Skeletal muscle tissue (tissue), 4 donors: Measurements from ENCODE around the gene CD320. TPM values are rescaled to one million over a fixed set of nuclear protein-coding genes. Genes with fewer than 3 reads are reported as not detected.

Experiments
- H3K27ac ChIP-seq: one replicate; pipeline ENCODE4 v1.7.0; 2013; ENCODE audit warnings: mild to moderate bottlenecking, low read depth, low read length, inconsistent platforms
- H3K27me3 ChIP-seq, 3 donors: one replicate each; pipeline ENCODE4 v1.7.0; 2013; ENCODE audit warnings: low read length in 3 of 3; ENCODE audit not compliant: control insufficient read depth in 3 of 3, insufficient read depth in 3 of 3
- H3K36me3 ChIP-seq, 3 donors: one replicate each; pipeline ENCODE4 v1.7.0; 2013; ENCODE audit warnings: low read length in 3 of 3; ENCODE audit not compliant: control insufficient read depth in 3 of 3, insufficient read depth in 3 of 3
- H3K4me1 ChIP-seq, 3 donors: one replicate each; pipeline ENCODE4 v1.7.0; 2013; ENCODE audit warnings: low read length in 3 of 3, mild to moderate bottlenecking in 3 of 3; ENCODE audit not compliant: control insufficient read depth in 3 of 3, insufficient read depth in 3 of 3
- H3K4me3 ChIP-seq, 3 donors: one replicate each; pipeline ENCODE4 v1.7.0; 2013; ENCODE audit warnings: low read length in 3 of 3
- H3K9ac ChIP-seq, 3 donors: one replicate each; pipeline ENCODE4 v1.7.0; 2013; ENCODE audit warnings: low read length in 3 of 3, mild to moderate bottlenecking in 3 of 3, moderate library complexity in 2 of 3, low read depth in 1 of 3
- H3K9me3 ChIP-seq, 3 donors: one replicate each; pipeline ENCODE4 v1.7.0; 2013; ENCODE audit warnings: low read length in 3 of 3; ENCODE audit not compliant: control insufficient read depth in 3 of 3
- total RNA-seq: library from RNA; depleted of rRNA; stranded (reverse); fragments of >200 nt; gene quantifications from one replicate; pipeline ENCODE4 v1.2.3, GENCODE V29; 2014
- donor health status: Osteomylitis.

Gene CD320
- total RNA-seq, 1 donor from 2014 or later: 11.5 TPM

DNA sequence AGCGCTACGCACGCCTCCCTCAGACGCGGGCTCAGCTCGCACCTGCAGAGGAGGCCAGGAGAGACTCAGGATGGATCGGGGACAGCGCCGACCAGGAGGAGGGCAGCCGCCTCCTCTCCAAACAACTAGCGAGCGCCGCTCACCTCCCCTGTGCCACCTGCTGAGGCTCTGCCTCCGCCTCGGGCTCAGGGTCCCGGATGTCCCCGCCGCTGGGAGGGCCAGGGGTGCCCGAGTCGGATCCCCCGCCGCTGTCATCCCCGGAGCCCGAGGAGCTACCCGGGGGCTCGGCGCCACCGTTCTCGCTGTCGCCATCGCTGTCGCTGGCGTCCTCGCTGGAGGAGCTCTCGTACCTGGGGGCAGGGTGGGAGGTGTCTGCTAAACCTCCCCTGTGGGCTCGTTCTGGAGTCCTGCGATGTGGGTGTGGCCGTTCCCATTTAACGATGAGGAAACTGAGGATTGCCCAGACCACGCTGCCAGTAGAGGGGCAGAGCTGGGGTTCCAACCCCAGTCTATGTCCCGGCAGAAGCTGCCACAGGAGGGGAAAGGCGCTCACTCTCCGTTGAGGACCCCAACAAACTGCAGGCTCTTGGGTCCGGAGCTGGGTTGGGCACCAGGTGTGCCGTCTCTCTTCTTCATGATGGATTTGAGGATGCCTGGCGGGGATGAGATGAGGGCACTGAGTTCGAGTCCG, 25.8 kb upstream of the CD320 start:
- Histone ChIP-seq H3K36me3 (no peaks in the 10 kb centered on the region), H3K4me3 (no peak overlapping the region), H3K9ac (no peak overlapping the region), H3K27me3 (peaks cover 19 to 39% (median 20%) of the 10 kb centered on the region in 3 donors), H3K9me3 (no peaks in the 10 kb centered on the region), H3K4me1 (peaks cover 0 to 12% (median 9%) of the 10 kb centered on the region in 3 donors), H3K27ac (no peak overlapping the region)

- Histone ChIP-seq H3K4me1 (peaks cover 0 to 12% (median 9%) of the 10 kb centered on the region in 3 donors), H3K9ac (no peak overlapping the region), H3K27me3 (peaks cover 19 to 37% (median 20%) of the 10 kb centered on the region in 3 donors), H3K4me3 (peak overlapping the region in 1 of 3 donors; percentile 22), H3K9me3 (no peaks in the 10 kb centered on the region), H3K36me3 (no peaks in the 10 kb centered on the region), H3K27ac (no peak overlapping the region)
Measured at GRCh38 chr19:8332976-8333766, 25.0 kb upstream of the CD320 start.

DNA sequence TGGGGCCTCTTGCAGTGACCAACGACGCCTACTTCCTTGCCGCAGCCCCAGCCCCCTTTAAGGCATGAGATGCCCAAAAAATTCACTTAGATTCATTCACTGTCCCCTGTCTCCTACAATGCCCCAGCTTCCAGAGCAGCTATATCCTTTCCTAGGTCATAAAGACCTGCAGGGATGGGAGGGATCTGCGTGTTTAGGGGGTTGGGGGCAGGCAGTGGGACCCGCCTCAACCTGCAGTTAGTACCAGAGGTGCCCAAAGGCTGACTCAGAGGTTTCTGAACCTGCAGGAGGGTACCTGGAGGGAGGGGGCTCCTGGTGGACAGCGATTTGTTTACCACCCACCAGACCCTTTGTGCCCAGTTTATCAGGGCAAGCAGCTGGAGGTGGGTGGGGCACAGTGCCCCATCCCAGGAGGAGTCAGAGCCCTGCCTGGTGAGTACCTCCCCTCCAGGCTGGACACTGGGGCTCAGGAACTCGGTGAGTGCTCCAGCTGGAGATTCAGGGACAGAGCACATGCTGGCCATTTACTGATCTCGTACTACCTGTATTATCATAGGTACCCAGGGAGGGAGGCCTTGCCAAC, 23.2 kb upstream of the CD320 start:
- Histone ChIP-seq H3K9ac (no peak overlapping the region), H3K27me3 (peaks cover 15 to 25% (median 20%) of the 10 kb centered on the region in 3 donors)

GRCh38 chr19:8329996-8330395, 21.8 kb upstream of the CD320 start:
- Histone ChIP-seq H3K4me1 (peaks cover 0 to 12% (median 6%) of the 10 kb centered on the region in 3 donors), H3K9ac (no peak overlapping the region), H3K4me3 (no peak overlapping the region), H3K9me3 (no peaks in the 10 kb centered on the region), H3K27ac (no peak overlapping the region), H3K27me3 (peaks cover 15 to 20% (median 17%) of the 10 kb centered on the region in 3 donors), H3K36me3 (no peaks in the 10 kb centered on the region)

More for the DNA sequence above, 23.2 kb upstream of the CD320 start:
- H3K27ac ChIP-seq: no peak overlapping the region
- no peaks in the 10 kb centered on the region for H3K9me3 ChIP-seq
- H3K36me3 ChIP-seq: no peaks in the 10 kb centered on the region
- no peak overlapping the region for H3K4me3 ChIP-seq
- peaks cover 0 to 12% (median 6%) of the 10 kb centered on the region in 3 donors for H3K4me1 ChIP-seq

GRCh38 chr19:8325454-8325853, 17.3 kb upstream of the CD320 start:
- no peaks in the 10 kb centered on the region for H3K9me3 ChIP-seq
- no peak overlapping the region for H3K9ac ChIP-seq
- peaks cover 25 to 39% (median 31%) of the 10 kb centered on the region in 3 donors for H3K4me1 ChIP-seq
- H3K27me3 ChIP-seq: no peaks in the 10 kb centered on the region
- H3K27ac ChIP-seq: no peak overlapping the region
- peaks cover 14 to 25% (median 15%) of the 10 kb centered on the region in 3 donors for H3K36me3 ChIP-seq
- no peak overlapping the region for H3K4me3 ChIP-seq

GRCh38 chr19:8324186-8325050, 16.3 kb upstream of the CD320 start:
- H3K9ac ChIP-seq: no peak overlapping the region
- H3K27ac ChIP-seq: no peak overlapping the region
- H3K9me3 ChIP-seq: no peaks in the 10 kb centered on the region
- peaks cover 14 to 25% (median 15%) of the 10 kb centered on the region in 3 donors for H3K36me3 ChIP-seq
- H3K27me3 ChIP-seq: no peaks in the 10 kb centered on the region
- peaks cover 35 to 48% (median 39%) of the 10 kb centered on the region in 3 donors for H3K4me1 ChIP-seq
- H3K4me3 ChIP-seq: no peak overlapping the region

DNA sequence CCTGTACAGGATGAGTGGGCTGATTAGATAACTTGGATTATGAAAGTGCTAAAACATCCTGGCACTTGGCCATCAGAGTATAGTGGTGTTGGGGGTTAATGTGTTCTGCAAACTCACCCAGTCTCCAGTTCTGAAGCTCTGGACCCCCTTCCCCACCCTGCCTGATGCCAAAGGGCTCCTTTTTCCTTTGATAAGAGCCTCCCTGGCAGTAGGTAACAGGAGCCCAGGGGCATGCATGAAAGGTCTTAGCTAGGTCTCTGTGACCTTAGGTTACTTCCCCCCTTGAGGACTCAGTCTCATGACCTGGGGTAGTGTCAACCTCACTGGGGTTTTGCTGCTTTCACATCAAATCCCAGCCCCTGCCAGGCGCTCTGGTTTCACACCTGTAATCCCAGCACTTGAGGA, 15.6 kb upstream of the CD320 start:
- Histone ChIP-seq H3K9me3 (no peaks in the 10 kb centered on the region), H3K27me3 (no peaks in the 10 kb centered on the region), H3K36me3 (peaks cover 14 to 25% (median 15%) of the 10 kb centered on the region in 3 donors), H3K4me1 (peaks cover 35 to 48% (median 39%) of the 10 kb centered on the region in 3 donors), H3K9ac (no peak overlapping the region), H3K4me3 (no peak overlapping the region), H3K27ac (no peak overlapping the region)

DNA sequence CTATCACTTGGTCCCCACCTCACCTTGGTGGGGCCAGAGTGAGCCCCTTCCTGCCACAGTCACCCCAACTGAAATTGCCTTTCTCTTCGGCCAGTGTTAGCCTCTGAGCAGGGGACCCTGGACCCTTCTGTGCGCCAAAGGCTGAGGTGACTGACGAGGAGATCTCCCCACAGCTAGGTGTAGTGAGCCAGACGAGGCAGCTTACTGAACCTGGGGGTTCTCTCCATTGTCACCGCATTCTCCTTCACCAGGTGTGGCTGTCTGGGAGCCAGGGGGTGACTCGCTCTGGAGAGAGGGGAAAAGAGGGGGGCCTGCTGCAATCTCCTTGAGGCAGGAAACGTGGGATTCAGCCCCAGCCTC, 14.5 kb upstream of the CD320 start:
- Histone ChIP-seq H3K27me3 (no peaks in the 10 kb centered on the region), H3K9ac (peak overlapping the region; percentile 91 to 100 (median 92)), H3K36me3 (peaks cover 14 to 25% (median 15%) of the 10 kb centered on the region in 3 donors), H3K4me1 (peaks cover 35 to 48% (median 39%) of the 10 kb centered on the region in 3 donors), H3K9me3 (no peaks in the 10 kb centered on the region), H3K27ac (no peak overlapping the region), H3K4me3 (peak overlapping the region; percentile 99 to 100 (median 99))

DNA sequence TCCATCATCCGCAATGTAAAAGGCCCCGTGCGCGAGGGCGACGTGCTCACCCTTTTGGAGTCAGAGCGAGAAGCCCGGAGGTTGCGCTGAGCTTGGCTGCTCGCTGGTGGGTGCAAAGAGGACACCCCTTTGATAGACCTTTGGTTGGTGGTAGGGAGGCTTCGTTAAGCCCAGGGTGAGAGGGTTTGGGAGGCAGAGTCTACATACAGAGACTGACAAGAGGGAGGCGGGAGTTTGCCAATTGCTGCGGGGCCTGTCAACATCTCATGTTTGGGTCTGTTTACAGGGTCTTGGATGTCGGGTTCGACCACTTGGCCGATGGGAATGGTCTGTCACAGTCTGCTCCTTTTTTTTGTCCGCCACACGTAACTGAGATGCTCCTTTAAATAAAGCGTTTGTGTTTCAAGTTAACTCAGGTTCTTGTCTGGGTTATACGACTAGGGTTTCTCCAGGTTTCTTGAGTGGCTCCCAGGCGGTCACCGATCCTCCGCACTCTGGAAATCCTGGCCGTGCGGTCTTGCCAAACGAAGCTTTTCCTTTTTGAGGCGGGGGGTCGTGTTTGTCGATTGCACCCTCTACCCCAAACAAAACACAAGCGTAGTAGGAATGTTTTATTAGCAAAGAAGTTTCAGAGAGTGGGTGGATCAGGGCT, 14.0 kb upstream of the CD320 start:
- Histone ChIP-seq H3K9ac (peak overlapping the region; percentile 91 to 100 (median 92)), H3K27ac (peak overlapping the region; percentile 94), H3K36me3 (peaks cover 14 to 25% (median 15%) of the 10 kb centered on the region in 3 donors), H3K4me3 (peak overlapping the region; percentile 99 to 100 (median 99)), H3K27me3 (no peaks in the 10 kb centered on the region), H3K4me1 (peaks cover 35 to 48% (median 39%) of the 10 kb centered on the region in 3 donors), H3K9me3 (no peaks in the 10 kb centered on the region)
